Endothelial cell of umbilical vein (primary cell): ENCODE results near the gene JRKL. TPM values are rescaled to one million over a fixed set of nuclear protein-coding genes. Genes with fewer than 3 reads are reported as not detected.

ENCODE experiments used
- BruUV-seq: library from RNA; stranded (reverse); fragments of 400-500 nt; replicated peaks from 2 replicates; lab custom pipeline; 2021; lab: Mats Ljungman, UMichigan
- CTCF ChIA-PET: fragments of 300-600, 350-600 bp; sonication (Branson Sonifier 250); formaldehyde crosslinking; loops from one replicate; lab custom pipeline; 2021; ENCODE audit warnings: antibody characterized with exemption, inconsistent platforms; lab: Charles Lee
- POLR2A ChIA-PET: fragments of 300-600, 350-600 bp; sonication (Branson Sonifier 250); formaldehyde crosslinking; loops from one replicate; lab custom pipeline; 2021; ENCODE audit warnings: antibody characterized with exemption, inconsistent platforms; lab: Charles Lee
- DNase-seq: peaks from one replicate; pipeline ENCODE4 v3.0.0-alpha.2; 2011; ENCODE audit warnings: low read depth, low spot score
- FAIRE-seq: peaks from 2 replicates; lab custom pipeline; 2011; peaks lifted over from hg19 to GRCh38; lab: Jason Lieb, UNC
- H2AFZ ChIP-seq: 2 replicates; pipeline ENCODE4 v1.6.0; 2012; ENCODE audit warnings: low read depth, low read length, control low read depth, inconsistent platforms
- H3K27ac ChIP-seq: 2 replicates; pipeline ENCODE4 v1.5.1; 2011; ENCODE audit warnings: low read depth, mild to moderate bottlenecking, control low read depth, low read length, moderate library complexity; ENCODE audit not compliant: insufficient read depth
- H3K27me3 ChIP-seq, 2 experiments: 2 replicates each; pipeline versions ENCODE4 v1.6.0 to v1.6.1; 2011; ENCODE audit warnings: low read length in 2 of 2, mixed read lengths in 1 of 2; ENCODE audit not compliant: control insufficient read depth in 2 of 2, insufficient read depth in 2 of 2
- H3K36me3 ChIP-seq, 2 experiments: 2 replicates in 1 of 2; 3 replicates in 1 of 2; pipeline ENCODE4 v1.5.1; 2011; ENCODE audit warnings: low read length in 2 of 2, mild to moderate bottlenecking in 1 of 2, moderate library complexity in 1 of 2; ENCODE audit not compliant: control insufficient read depth in 2 of 2, insufficient read depth in 2 of 2; ENCODE audit errors: extremely low read depth in 1 of 2
- H3K4me1 ChIP-seq: 3 replicates; pipeline ENCODE4 v1.5.1; 2011; ENCODE audit warnings: mild to moderate bottlenecking, low read length; ENCODE audit not compliant: control insufficient read depth, insufficient read depth; ENCODE audit errors: extremely low read depth
- H3K4me2 ChIP-seq: 2 replicates; pipeline ENCODE4 v1.6.1; 2011; ENCODE audit warnings: low read length, control low read depth, mixed read lengths; ENCODE audit not compliant: insufficient read depth
- H3K4me3 ChIP-seq, 3 experiments: fragments of 200-600 bp in 1 of 3; sonication (generic), shearing (Covaris generic) in 1 of 3; replicated peaks in 1 of 3; 2 replicates each; pipeline ENCODE4 v1.5.1; 2011 to 2016; ENCODE audit warnings: control low read depth in 3 of 3, low read length in 3 of 3, mild to moderate bottlenecking in 2 of 3, inconsistent platforms in 1 of 3, low read depth in 1 of 3, moderate library complexity in 1 of 3; ENCODE audit not compliant: insufficient read depth in 1 of 3
- H3K79me2 ChIP-seq: 2 replicates; pipeline ENCODE4 v1.6.0; 2012; ENCODE audit warnings: low read length, inconsistent platforms; ENCODE audit not compliant: control insufficient read depth, insufficient read depth
- H3K9ac ChIP-seq: replicated peaks from 2 replicates; pipeline ENCODE3; 2011; ENCODE audit warnings: low read length, control low read depth; ENCODE audit not compliant: insufficient read depth; ENCODE audit errors: extremely low read depth
- H3K9me1 ChIP-seq: replicated peaks from 3 replicates; pipeline ENCODE4 v1.6.0; 2011; ENCODE audit warnings: mild to moderate bottlenecking, low read length; ENCODE audit not compliant: control insufficient read depth, insufficient read depth; ENCODE audit errors: extremely low read depth
- H3K9me3 ChIP-seq: replicated peaks from 2 replicates; pipeline ENCODE4 v1.5.1; 2012; ENCODE audit warnings: low read length, inconsistent platforms; ENCODE audit not compliant: control insufficient read depth, insufficient read depth
- H4K20me1 ChIP-seq: replicated peaks from 2 replicates; pipeline ENCODE3; 2011; ENCODE audit warnings: mild to moderate bottlenecking, low read length; ENCODE audit not compliant: control insufficient read depth, insufficient read depth; ENCODE audit errors: extremely low read depth
- CTCF ChIP-seq, 2 donors: IDR thresholded peaks; 1 replicate in 1 of 2; 2 replicates in 1 of 2; pipeline ENCODE4 v1.5.1; 2011; ENCODE audit warnings: low read length in 2 of 2, mild to moderate bottlenecking in 2 of 2, moderate library complexity in 2 of 2, control low read depth in 1 of 2, inconsistent platforms in 1 of 2, low read depth in 1 of 2; ENCODE audit not compliant: insufficient read depth in 1 of 2; ENCODE audit errors: extremely low read depth in 1 of 2
- EZH2 ChIP-seq: IDR thresholded peaks from 2 replicates; pipeline ENCODE4 v1.6.1; 2012; ENCODE audit warnings: borderline replicate concordance, low read depth, mild to moderate bottlenecking, moderate library complexity, low read length, inconsistent platforms; ENCODE audit not compliant: severe bottlenecking
- FOS ChIP-seq: IDR thresholded peaks from 2 replicates; pipeline ENCODE4 v1.6.1; 2011; ENCODE audit warnings: mild to moderate bottlenecking, low read length, moderate library complexity, borderline replicate concordance; ENCODE audit not compliant: insufficient read depth
- GATA2 ChIP-seq: IDR thresholded peaks from 2 replicates; pipeline ENCODE4 v1.7.0; 2011; ENCODE audit warnings: low read depth, mild to moderate bottlenecking, moderate library complexity, mixed read lengths, low read length; ENCODE audit not compliant: insufficient read length, insufficient read depth
- JUN ChIP-seq: IDR thresholded peaks from 2 replicates; pipeline ENCODE4 v1.6.1; 2011; ENCODE audit warnings: borderline replicate concordance, low read depth; ENCODE audit not compliant: insufficient read length, insufficient read depth
- MAX ChIP-seq: IDR thresholded peaks from 2 replicates; pipeline ENCODE4 v1.6.1; 2011; ENCODE audit not compliant: insufficient read depth, insufficient read length
- MYC ChIP-seq: IDR thresholded peaks from one replicate; pipeline ENCODE4 v1.6.1; 2011; ENCODE audit warnings: mild to moderate bottlenecking, low read depth, low read length
- POLR2A ChIP-seq: IDR thresholded peaks from 2 replicates; pipeline ENCODE4 v1.6.1; 2012; ENCODE audit warnings: low read depth, mild to moderate bottlenecking, control low read depth, low read length
- POLR2AphosphoS5 ChIP-seq: IDR thresholded peaks from 2 replicates; pipeline ENCODE4 v1.6.1; 2012; ENCODE audit warnings: low read depth, mild to moderate bottlenecking, control low read depth, low read length, moderate library complexity; ENCODE audit not compliant: insufficient read depth
- dilution Hi-C: fragments of 300-500 bp; cut with MboI; formaldehyde crosslinking; loops from one replicate; pipeline ENCODE4 v1.15.0; 2019; ENCODE audit warnings: low sequenced_read_pairs; ENCODE audit not compliant: extremely low pct_ligation_motif_present
- intact Hi-C: fragments of 100-400 bp; cut with micrococcal nuclease; formaldehyde crosslinking; loops from one replicate; pipeline ENCODE4 v1.10.0; 2022
- polyA plus RNA-seq, 4 experiments: library from polyadenylated mRNA; depleted of rRNA in 3 of 4; stranded (reverse) in 3 of 4; unstranded in 1 of 4; fragments of >200 nt; gene quantifications; 2 replicates each; pipeline versions ENCODE4 v1.2.1 to v1.2.3, GENCODE V29; 2011 to 2012; ENCODE audit warnings: missing spikeins in 1 of 4
- total RNA-seq: library from RNA; stranded (reverse); gene quantifications from 2 replicates; pipeline ENCODE4 v1.2.3, GENCODE V29; 2021

Gene JRKL
- total and polyA plus RNA-seq, 2 donors (not counting 3 experiments of a cell fraction or from before 2014, with no cell fraction given): 1.4 to 7.6 TPM

- Histone ChIP-seq H3K27ac (no peak overlapping the region), H3K4me3 (no peak overlapping the region), H3K4me2 (no peak overlapping the region), H3K9me3 (no peaks in the 10 kb centered on the region), H3K27me3 (peaks cover 8 to 11% of the 10 kb centered on the region in 2 experiments), H2AFZ (no peak overlapping the region), H3K9ac (no peak overlapping the region), H4K20me1 (no peaks in the 10 kb centered on the region), H3K4me1 (no peaks in the 10 kb centered on the region), H3K79me2 (peaks cover 2% of the 10 kb centered on the region), H3K9me1 (no peaks in the 10 kb centered on the region), H3K36me3 (no peaks in the 10 kb centered on the region)
- DNase-seq (no peak), FAIRE-seq (no peak)
- no TSS peak for BruUV-seq
- dilution Hi-C loops (no loop called here), intact Hi-C loops (no loop called here)
- TF ChIP-seq MAX (no peak), CTCF (IDR thresholded peaks at IDR 0.05; ENCODE audit: extremely low read depth in 1 of 2, insufficient read depth in 1 of 2, low read depth in 1 of 2, low read length in 2 of 2) (no peak), FOS (no peak), POLR2AphosphoS5 (no peak), EZH2 (no peak), GATA2 (no peak), JUN (no peak), POLR2A (no peak), MYC (no peak)
- POLR2A ChIA-PET: no interaction called here
- CTCF ChIA-PET: interaction anchor here (0.9 to 6.2 kb wide), 4 partner anchors 28 to 560 kb away, joined by 3 to 145 read pairs (median 7); no protein-coding TSS in a partner anchor
These were observed 6.8 kb downstream of the JRKL start for GRCh38 chr11:96396637-96397036.
